Vagina (tissue), 2 donors: ENCODE results near the gene NT5DC1.

Experiments used
- POLR2A ChIP-seq, 2 donors: fragments of 450-650 bp; IDR thresholded peaks; one replicate each; pipeline ENCODE4 v1.6.1; 2017; ENCODE audit warnings: antibody characterized with exemption in 2 of 2, mild to moderate bottlenecking in 2 of 2, moderate library complexity in 2 of 2
- TF ChIP-seq, protein P1 (sequence below), 3 experiments: fragments of 450-650 bp in 2 of 3; fragments of 200-600 bp in 1 of 3; sonication (generic) in 1 of 3; IDR thresholded peaks; one replicate each; pipeline ENCODE4 v1.5.1; 2017 to 2019; ENCODE audit warnings: antibody characterized with exemption in 3 of 3, mild to moderate bottlenecking in 2 of 3, moderate library complexity in 2 of 3

DNA sequence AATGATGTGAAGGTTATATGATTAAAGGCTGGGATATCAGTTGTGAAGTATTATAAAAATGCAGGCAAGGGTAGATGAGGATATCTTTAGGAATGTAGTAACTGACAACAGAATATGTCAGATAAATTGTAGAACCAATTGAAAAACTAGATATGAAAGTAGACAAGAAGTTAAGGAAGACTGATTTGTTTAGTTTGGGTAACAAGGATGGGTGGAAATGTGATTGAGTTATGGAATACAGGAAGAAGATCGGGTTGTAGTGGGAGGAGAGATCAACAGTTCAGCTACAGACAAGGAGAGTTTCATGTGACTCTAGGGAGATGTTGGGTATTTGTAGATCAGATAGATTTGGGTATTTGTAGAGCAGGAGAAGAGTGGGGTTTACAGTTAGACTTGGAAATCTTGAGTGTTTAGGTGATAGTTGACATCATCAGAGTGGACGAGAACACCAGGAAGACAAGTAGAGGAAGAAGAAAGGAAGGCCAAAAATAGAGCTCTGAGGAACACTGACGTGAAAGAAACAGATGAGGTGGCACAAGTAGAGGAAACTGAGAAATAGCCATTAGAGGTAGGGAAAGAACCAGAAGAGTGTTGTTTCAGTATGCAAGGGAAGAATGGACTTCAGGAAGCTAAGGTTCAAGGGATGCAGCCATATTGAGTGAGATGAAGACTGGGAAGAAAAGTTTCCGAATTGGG is 191.2 kb downstream of the NT5DC1 start:
- TF ChIP-seq, protein P1, sequence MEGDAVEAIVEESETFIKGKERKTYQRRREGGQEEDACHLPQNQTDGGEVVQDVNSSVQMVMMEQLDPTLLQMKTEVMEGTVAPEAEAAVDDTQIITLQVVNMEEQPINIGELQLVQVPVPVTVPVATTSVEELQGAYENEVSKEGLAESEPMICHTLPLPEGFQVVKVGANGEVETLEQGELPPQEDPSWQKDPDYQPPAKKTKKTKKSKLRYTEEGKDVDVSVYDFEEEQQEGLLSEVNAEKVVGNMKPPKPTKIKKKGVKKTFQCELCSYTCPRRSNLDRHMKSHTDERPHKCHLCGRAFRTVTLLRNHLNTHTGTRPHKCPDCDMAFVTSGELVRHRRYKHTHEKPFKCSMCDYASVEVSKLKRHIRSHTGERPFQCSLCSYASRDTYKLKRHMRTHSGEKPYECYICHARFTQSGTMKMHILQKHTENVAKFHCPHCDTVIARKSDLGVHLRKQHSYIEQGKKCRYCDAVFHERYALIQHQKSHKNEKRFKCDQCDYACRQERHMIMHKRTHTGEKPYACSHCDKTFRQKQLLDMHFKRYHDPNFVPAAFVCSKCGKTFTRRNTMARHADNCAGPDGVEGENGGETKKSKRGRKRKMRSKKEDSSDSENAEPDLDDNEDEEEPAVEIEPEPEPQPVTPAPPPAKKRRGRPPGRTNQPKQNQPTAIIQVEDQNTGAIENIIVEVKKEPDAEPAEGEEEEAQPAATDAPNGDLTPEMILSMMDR (IDR thresholded peaks at IDR 0.05), result no peak
- no peak for TF ChIP-seq POLR2A (IDR thresholded peaks at IDR 0.05)
